HG02610 (cell line): Measurements from ENCODE around the gene ACAP1.
A peak's percentile ranks its signal among the peaks of the same experiment; 100 is the strongest.

ENCODE experiments used
- ATAC-seq: cut with Tn5 transposase; IDR thresholded peaks from one replicate; pipeline ENCODE4 v1.9.1; 2021; ENCODE audit warnings: mild to moderate bottlenecking, moderate library complexity; ENCODE audit not compliant: unreplicated experiment

The ACAP1 gene

GRCh38 chr17:7336240-7337175, at the start of gene ACAP1:
Gene ACAP1 (plus strand): TSS chr17:7336529. CDS start chr17:7336735, 206 bp downstream.
- peak; percentile 51 for ATAC-seq

- no peak for ATAC-seq
Measured at GRCh38 chr17:7289256-7290032, 46.9 kb upstream of the ACAP1 start.

- no peak for ATAC-seq
Measured at GRCh38 chr17:7290166-7290565, 46.2 kb upstream of the ACAP1 start.

- no peak for ATAC-seq
Measured at GRCh38 chr17:7290685-7291084, 45.6 kb upstream of the ACAP1 start.

GRCh38 chr17:7292194-7292593, 44.1 kb upstream of the ACAP1 start:
- no peak for ATAC-seq

- no peak for ATAC-seq
Measured at GRCh38 chr17:7292729-7293128, 43.6 kb upstream of the ACAP1 start.

GRCh38 chr17:7293159-7293558, 43.2 kb upstream of the ACAP1 start:
- no peak for ATAC-seq

- ATAC-seq: no peak
Measured at GRCh38 chr17:7293816-7294613, 42.3 kb upstream of the ACAP1 start.

GRCh38 chr17:7294614-7295153, 41.6 kb upstream of the ACAP1 start, which contains the start of gene YBX2:
Gene YBX2 (minus strand): TSS chr17:7294639. CDS start chr17:7294500, 139 bp downstream.
- no peak for ATAC-seq

GRCh38 chr17:7295230-7296180, 40.8 kb upstream of the ACAP1 start:
- no peak for ATAC-seq

- no peak for ATAC-seq
Measured at GRCh38 chr17:7296189-7296861, 40.0 kb upstream of the ACAP1 start.

GRCh38 chr17:7304179-7304578, 32.1 kb upstream of the ACAP1 start:
- ATAC-seq: no peak

- peak; percentile 71 for ATAC-seq
Measured at GRCh38 chr17:7306911-7307685, 29.2 kb upstream of the ACAP1 start, which contains the start of gene EIF5A. Gene EIF5A (plus strand): TSS chr17:7307628. CDS start chr17:7309636, 2,008 bp downstream.

- no peak for ATAC-seq
Measured at GRCh38 chr17:7307686-7308624, 28.4 kb upstream of the ACAP1 start.

- no peak for ATAC-seq
Measured at GRCh38 chr17:7308625-7309433, 27.5 kb upstream of the ACAP1 start.

GRCh38 chr17:7309628-7310027, 26.7 kb upstream of the ACAP1 start:
- ATAC-seq: no peak
